ENCODE measurements around the gene TNXB. TPM values are rescaled to one million over a fixed set of nuclear protein-coding genes. Genes with fewer than 3 reads are reported as not detected.

The TNXB gene
- total RNA-seq, 3 donors from 2014 or later: 32.9 to 109 (median 89.8) TPM

Other genes starting within 250 kb of the TNXB start
- gene NEU1, start 246.5 kb downstream of the TNXB start, total RNA-seq: 10 to 100 TPM; 44.6 to 57.3 (median 48.9) TPM
- gene SLC44A4, start 230.3 kb downstream of the TNXB start, total RNA-seq: 10 to 100 TPM in 2 of 3 donors, under 1 TPM in 1; 0.32 to 35.4 (median 10.5) TPM
- 10 to 100 TPM; 34.6 to 37.5 (median 37.0) TPM for gene EHMT2, start 211.6 kb downstream of the TNXB start, total RNA-seq
- 1 to 10 TPM in 2 of 3 donors, under 1 TPM in 1; 0.64 to 3.3 (median 1.9) TPM for gene ZBTB12, start 207.3 kb downstream of the TNXB start, total RNA-seq
- gene C2, start 181.6 kb downstream of the TNXB start, total RNA-seq: 10 to 100 TPM; 10.2 to 54.2 (median 15.4) TPM
- 100 to 1,000 TPM in 2 of 3 donors, 10 to 100 TPM in 1; 36.3 to 177 (median 130) TPM for gene CFB, start 163.2 kb downstream of the TNXB start, total RNA-seq
- gene NELFE, start 150.4 kb downstream of the TNXB start, total RNA-seq: 10 to 100 TPM; 77.3 to 92.7 (median 90.1) TPM
- gene SKIC2, start 150.2 kb downstream of the TNXB start, total RNA-seq: 10 to 100 TPM; 30.7 to 46.5 (median 43.9) TPM
- gene DXO, start 137.2 kb downstream of the TNXB start, total RNA-seq: 10 to 100 TPM; 12.0 to 28.4 (median 22.0) TPM
- gene C4A, start 127.3 kb downstream of the TNXB start, total RNA-seq: 100 to 1,000 TPM in 2 of 3 donors, 1 to 10 TPM in 1; 7.2 to 275 (median 230) TPM
- gene C4B, start 94.5 kb downstream of the TNXB start, total RNA-seq: 100 to 1,000 TPM in 2 of 3 donors, 1 to 10 TPM in 1; 5.6 to 323 (median 298) TPM
- gene CYP21A2, start 70.9 kb downstream of the TNXB start, total RNA-seq: 10 to 100 TPM in 1 of 3 donors, 1 to 10 TPM in 1, not detected in 1; 1.6 to 14.1 TPM
- 10 to 100 TPM; 37.0 to 44.8 (median 43.6) TPM for gene ATF6B, start 18.9 kb upstream of the TNXB start, total RNA-seq
- gene FKBPL, start 20.9 kb upstream of the TNXB start, total RNA-seq: 1 to 10 TPM; 2.6 to 4.1 (median 2.7) TPM
- gene PRRT1, start 42.6 kb upstream of the TNXB start, total RNA-seq: 1 to 10 TPM in 2 of 3 donors, under 1 TPM in 1; 0.48 to 2.8 (median 1.3) TPM
- 10 to 100 TPM; 18.4 to 59.6 (median 28.5) TPM for gene PPT2, start 44.8 kb upstream of the TNXB start, total RNA-seq
- gene EGFL8, start 55.3 kb upstream of the TNXB start, total RNA-seq: 10 to 100 TPM; 10.2 to 19.6 (median 11.8) TPM
- 10 to 100 TPM; 25.8 to 33.8 (median 30.6) TPM for gene AGPAT1, start 66.7 kb upstream of the TNXB start, total RNA-seq
- 10 to 100 TPM; 56.3 to 78.0 (median 70.5) TPM for gene RNF5, start 69.1 kb upstream of the TNXB start, total RNA-seq
- 1 to 10 TPM; 1.3 to 2.6 (median 1.8) TPM for gene AGER, start 74.9 kb upstream of the TNXB start, total RNA-seq
- gene PBX2, start 80.9 kb upstream of the TNXB start, total RNA-seq: 10 to 100 TPM; 32.3 to 61.6 (median 48.5) TPM
- gene GPSM3, start 83.3 kb upstream of the TNXB start, total RNA-seq: 10 to 100 TPM in 2 of 3 donors, 1 to 10 TPM in 1; 8.2 to 18.2 (median 11.3) TPM
- 10 to 100 TPM; 20.8 to 47.9 (median 23.8) TPM for gene NOTCH4, start 114.7 kb upstream of the TNXB start, total RNA-seq